ENCODE results near the gene CHCHD10. TPM values are rescaled to one million over a fixed set of nuclear protein-coding genes. Genes with fewer than 3 reads are reported as not detected.

Gene CHCHD10
- total and polyA plus RNA-seq, 4 donors: 13.4 to 784 (median 139) TPM

GRCh38 chr22:23803001-23803819 is 35.4 kb upstream of the CHCHD10 start:
- no peaks in the 10 kb centered on the region for H3K9me3 ChIP-seq (ENCODE audit: control insufficient read depth in 4 of 4, low read length in 3 of 4)
- TF ChIP-seq HNF4G (IDR thresholded peaks at IDR 0.05) (peak; percentile 77), ZBTB33 (IDR thresholded peaks at IDR 0.05) (no peak), YY1 (IDR thresholded peaks at IDR 0.05) (no peak), GABPA (IDR thresholded peaks at IDR 0.05 in 1 of 2, conservative IDR thresholded peaks at IDR 0.05 in 1 of 2) (no peak), RXRA (IDR thresholded peaks at IDR 0.05) (peak in 1 of 2 donors; percentile 47), SP1 (IDR thresholded peaks at IDR 0.05) (peak; percentile 66), HNF4A (conservative IDR thresholded peaks at IDR 0.05) (peak; percentile 80 to 93)
- H3K27ac ChIP-seq (ENCODE audit: low read depth in 1 of 2, low read length in 2 of 2): peak overlapping the region in 1 of 2 donors; percentile 25
- H3K27me3 ChIP-seq (ENCODE audit: control insufficient read depth in 4 of 4, insufficient read depth in 4 of 4, low read length in 3 of 4): no peaks in the 10 kb centered on the region
- peaks cover 9 to 53% (median 26%) of the 10 kb centered on the region in 4 donors for H3K36me3 ChIP-seq (ENCODE audit: control insufficient read depth in 4 of 4, insufficient read depth in 3 of 4, low read depth in 1 of 4, low read length in 3 of 4)
- DNase-seq (ENCODE audit: low spot score): no peak
- H3K4me1 ChIP-seq (ENCODE audit: control insufficient read depth in 4 of 4, insufficient read depth in 4 of 4, low read length in 3 of 4): peaks cover 3 to 12% (median 9%) of the 10 kb centered on the region in 4 donors
- 76% methylated on average over 21 of the region's 21 CpGs for WGBS
- H3K4me3 ChIP-seq (ENCODE audit: low read depth in 1 of 3, low read length in 3 of 3): no peak overlapping the region
- H3K9ac ChIP-seq (ENCODE audit: low read depth in 1 of 2, low read length in 2 of 2): no peak overlapping the region

DNA sequence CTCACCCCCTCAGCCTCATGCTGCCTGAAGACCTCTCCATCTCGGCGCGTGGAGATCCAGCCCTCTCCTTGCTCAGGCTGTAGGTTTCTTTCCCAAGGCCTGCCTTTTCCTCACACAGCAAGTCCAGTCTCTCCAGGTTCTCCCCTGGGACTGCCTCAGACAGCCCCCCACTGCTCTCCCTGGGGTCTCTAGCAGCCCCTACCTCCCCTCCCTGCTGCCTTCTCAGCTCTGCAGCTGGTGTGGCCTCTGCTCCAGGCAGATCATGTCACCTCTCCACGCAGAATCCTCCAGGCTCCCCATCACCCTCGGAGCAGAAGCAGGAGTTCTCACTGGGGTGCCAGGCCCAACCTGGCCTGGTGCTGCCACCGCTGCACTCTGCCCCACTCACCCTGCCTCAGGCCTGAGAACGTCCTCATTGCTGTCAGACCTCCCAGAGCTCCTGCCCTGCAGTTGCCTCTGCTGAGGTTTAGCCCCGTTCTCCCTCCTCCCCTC is 34.2 kb upstream of the CHCHD10 start:
- H3K27me3 ChIP-seq (ENCODE audit: control insufficient read depth in 4 of 4, insufficient read depth in 4 of 4, low read length in 3 of 4): no peaks in the 10 kb centered on the region
- H3K9me3 ChIP-seq (ENCODE audit: control insufficient read depth in 4 of 4, low read length in 3 of 4): no peaks in the 10 kb centered on the region
- H3K9ac ChIP-seq (ENCODE audit: low read depth in 1 of 2, low read length in 2 of 2): no peak overlapping the region
- 97% methylated on average over 8 of the region's 8 CpGs for WGBS
- TF ChIP-seq JUND (IDR thresholded peaks at IDR 0.05) (no peak), FOXA2 (IDR thresholded peaks at IDR 0.05) (no peak), SP1 (IDR thresholded peaks at IDR 0.05) (no peak), RXRA (IDR thresholded peaks at IDR 0.05) (no peak), RAD21 (IDR thresholded peaks at IDR 0.05) (no peak), FOXA1 (IDR thresholded peaks at IDR 0.05) (no peak), ZBTB33 (IDR thresholded peaks at IDR 0.05) (no peak)
- TF ChIP-seq, protein P1, sequence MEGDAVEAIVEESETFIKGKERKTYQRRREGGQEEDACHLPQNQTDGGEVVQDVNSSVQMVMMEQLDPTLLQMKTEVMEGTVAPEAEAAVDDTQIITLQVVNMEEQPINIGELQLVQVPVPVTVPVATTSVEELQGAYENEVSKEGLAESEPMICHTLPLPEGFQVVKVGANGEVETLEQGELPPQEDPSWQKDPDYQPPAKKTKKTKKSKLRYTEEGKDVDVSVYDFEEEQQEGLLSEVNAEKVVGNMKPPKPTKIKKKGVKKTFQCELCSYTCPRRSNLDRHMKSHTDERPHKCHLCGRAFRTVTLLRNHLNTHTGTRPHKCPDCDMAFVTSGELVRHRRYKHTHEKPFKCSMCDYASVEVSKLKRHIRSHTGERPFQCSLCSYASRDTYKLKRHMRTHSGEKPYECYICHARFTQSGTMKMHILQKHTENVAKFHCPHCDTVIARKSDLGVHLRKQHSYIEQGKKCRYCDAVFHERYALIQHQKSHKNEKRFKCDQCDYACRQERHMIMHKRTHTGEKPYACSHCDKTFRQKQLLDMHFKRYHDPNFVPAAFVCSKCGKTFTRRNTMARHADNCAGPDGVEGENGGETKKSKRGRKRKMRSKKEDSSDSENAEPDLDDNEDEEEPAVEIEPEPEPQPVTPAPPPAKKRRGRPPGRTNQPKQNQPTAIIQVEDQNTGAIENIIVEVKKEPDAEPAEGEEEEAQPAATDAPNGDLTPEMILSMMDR (IDR thresholded peaks at IDR 0.05; ENCODE audit: low read depth, low read length, missing input control): no peak
- no peak overlapping the region for H3K4me3 ChIP-seq (ENCODE audit: low read depth in 1 of 3, low read length in 3 of 3)
- peaks cover 3 to 12% (median 9%) of the 10 kb centered on the region in 4 donors for H3K4me1 ChIP-seq (ENCODE audit: control insufficient read depth in 4 of 4, insufficient read depth in 4 of 4, low read length in 3 of 4)
- H3K36me3 ChIP-seq (ENCODE audit: control insufficient read depth in 4 of 4, insufficient read depth in 3 of 4, low read depth in 1 of 4, low read length in 3 of 4): peaks cover 9 to 56% (median 28%) of the 10 kb centered on the region in 4 donors
- no peak overlapping the region for H3K27ac ChIP-seq (ENCODE audit: low read depth in 1 of 2, low read length in 2 of 2)
- DNase-seq (ENCODE audit: low spot score): no peak
